AG09319 (cell line): Measurements from ENCODE around the gene DBI.

Experiments used
- DNase-seq: peaks from one replicate; pipeline ENCODE4 v3.0.0-alpha.2; 2010; ENCODE audit warnings: low read depth; ENCODE audit errors: extremely low read depth
- TF ChIP-seq, protein P1 (sequence below): IDR thresholded peaks from 2 replicates; pipeline ENCODE4 v1.5.1; 2011; ENCODE audit warnings: low read depth, mild to moderate bottlenecking, inconsistent platforms, low read length, moderate library complexity

Gene DBI

DNA sequence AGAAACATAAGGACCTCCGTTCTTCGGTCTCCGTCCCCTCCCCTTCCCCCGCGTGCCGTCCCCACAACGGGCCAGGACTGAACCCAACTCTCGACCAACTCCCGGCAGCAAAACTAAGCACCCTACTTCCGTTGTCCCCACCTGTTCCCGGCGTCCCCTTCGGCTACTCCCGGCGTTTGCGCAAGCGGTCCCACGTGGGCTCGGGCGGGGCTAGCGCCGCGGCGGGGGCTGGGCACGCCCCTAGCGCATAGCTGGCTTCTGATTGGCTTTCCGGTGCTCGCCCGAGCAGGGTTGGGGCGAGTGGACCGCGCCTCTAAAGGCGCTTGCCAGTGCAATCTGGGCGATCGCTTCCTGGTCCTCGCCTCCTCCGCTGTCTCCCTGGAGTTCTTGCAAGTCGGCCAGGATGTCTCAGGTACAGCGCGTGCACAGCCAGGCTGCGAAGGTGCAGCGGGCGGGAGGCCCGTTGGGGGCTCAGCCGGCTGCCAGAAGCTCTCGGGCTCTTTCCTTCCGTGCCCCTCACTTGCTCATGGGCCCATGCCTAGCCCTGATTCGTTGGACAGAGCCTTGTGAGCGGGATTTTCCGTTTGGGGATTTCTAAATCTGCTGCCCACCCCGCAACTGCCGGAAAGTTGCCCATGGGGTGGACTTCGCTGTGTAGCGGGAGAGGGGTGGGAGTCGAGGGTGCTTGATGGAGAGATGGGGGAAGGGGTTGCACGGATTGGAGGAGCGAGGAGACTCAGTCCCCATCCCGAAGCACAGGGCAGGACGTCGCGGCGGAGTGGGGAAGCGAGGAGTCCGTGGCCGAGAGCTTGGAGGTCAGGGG lies at the start of gene DBI, which contains the start of gene C2orf76:
Gene DBI, plus strand, starts transcription at position 329 of the 823 bp plus-strand sequence. Its CDS starts 75 bp downstream, at position 404.
Gene C2orf76, minus strand, starts transcription at position 186 of the 823 bp plus-strand sequence. CDS start 26,875 bp downstream, outside the sequence.
- DNase-seq, result peak; percentile 85
- TF ChIP-seq, protein P1, sequence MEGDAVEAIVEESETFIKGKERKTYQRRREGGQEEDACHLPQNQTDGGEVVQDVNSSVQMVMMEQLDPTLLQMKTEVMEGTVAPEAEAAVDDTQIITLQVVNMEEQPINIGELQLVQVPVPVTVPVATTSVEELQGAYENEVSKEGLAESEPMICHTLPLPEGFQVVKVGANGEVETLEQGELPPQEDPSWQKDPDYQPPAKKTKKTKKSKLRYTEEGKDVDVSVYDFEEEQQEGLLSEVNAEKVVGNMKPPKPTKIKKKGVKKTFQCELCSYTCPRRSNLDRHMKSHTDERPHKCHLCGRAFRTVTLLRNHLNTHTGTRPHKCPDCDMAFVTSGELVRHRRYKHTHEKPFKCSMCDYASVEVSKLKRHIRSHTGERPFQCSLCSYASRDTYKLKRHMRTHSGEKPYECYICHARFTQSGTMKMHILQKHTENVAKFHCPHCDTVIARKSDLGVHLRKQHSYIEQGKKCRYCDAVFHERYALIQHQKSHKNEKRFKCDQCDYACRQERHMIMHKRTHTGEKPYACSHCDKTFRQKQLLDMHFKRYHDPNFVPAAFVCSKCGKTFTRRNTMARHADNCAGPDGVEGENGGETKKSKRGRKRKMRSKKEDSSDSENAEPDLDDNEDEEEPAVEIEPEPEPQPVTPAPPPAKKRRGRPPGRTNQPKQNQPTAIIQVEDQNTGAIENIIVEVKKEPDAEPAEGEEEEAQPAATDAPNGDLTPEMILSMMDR, result no peak

DNA sequence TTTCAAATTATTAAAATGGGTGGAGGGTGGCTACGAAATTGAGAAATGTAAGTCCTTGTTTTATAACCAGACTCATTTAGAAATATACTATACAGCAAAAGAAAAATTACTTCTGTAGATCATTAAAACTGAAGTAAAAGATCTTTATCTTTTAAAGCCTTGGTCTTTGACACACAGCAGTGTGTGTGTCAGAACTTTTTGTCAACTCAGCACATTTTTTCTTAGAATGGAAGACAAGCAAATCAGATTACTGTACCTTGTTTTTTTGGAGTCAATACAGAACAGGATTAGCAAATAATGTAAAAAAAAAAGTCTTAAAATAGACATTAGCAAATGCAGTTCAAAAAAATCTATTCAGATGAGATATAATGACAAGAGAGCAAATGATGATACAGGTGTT lies 49.2 kb upstream of the DBI start:
- TF ChIP-seq, protein P1, result no peak
- DNase-seq, result no peak

DNA sequence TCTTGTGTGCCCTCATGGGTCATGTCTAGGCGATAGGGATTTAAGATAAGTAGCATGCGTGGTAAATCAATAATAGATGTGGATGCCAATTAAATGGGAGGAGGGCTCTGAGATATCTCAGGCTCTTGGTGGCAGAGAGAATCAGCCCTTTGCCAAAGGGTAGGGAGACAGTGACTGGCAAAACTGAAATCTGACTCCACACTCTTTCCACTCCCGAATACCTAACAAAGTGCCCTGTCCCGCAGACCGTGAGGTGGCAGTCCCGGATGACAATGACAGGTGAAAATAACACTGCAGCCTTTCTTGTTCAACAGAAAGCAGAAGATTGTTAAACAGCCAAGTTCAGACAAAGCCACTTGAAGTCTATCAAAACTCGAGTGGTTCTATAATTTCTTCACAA lies 47.2 kb upstream of the DBI start:
- TF ChIP-seq, protein P1, result no peak
- no peak for DNase-seq

DNA sequence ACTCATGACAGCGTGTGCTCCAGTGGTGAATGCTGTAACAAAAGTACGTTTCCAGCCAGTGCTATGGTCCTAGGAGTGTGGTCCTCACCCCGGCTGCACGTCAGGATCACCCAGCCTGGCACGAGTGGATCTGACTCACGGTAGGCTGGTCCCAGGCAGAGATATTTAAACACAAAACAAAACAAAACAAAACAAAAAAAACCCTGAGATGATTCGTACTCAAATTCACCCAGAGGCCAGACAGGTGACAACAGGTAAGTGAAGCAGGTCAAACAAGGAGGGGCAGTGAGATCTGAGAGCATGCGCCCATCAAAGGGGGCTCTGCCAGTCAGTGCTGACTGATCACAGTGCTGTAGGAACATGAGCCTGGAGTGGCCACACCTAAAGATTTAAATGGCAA lies 43.3 kb upstream of the DBI start:
- TF ChIP-seq, protein P1, result no peak
- no peak for DNase-seq

DNA sequence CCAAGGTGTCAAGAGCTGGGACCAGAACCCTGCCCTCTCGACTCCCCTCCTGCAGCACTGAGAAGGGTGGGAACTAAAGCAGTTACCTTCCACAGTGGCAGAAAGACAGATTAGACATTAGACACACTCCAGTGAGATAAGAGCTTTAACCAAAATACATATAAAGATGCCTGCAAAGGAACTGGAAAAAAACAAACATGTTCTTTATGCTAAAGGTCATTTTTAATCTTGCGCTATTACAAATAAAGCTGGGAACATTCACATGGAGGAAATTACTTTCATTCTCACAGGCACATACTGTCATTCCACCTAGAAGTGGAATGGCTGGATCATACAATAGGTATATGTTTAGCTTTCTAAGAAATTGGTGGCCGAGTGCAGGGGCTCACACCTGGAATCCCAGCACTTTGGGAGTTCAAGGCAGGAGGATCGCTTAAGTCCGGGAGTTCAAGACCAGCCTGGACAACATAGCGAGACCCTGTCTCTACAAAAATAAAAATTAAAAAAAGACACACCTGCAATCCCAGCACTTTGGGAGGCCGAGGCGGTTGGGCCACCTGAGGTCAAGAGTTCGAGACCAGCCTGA lies 42.0 kb upstream of the DBI start:
- DNase-seq, result no peak
- TF ChIP-seq, protein P1, result no peak

DNA sequence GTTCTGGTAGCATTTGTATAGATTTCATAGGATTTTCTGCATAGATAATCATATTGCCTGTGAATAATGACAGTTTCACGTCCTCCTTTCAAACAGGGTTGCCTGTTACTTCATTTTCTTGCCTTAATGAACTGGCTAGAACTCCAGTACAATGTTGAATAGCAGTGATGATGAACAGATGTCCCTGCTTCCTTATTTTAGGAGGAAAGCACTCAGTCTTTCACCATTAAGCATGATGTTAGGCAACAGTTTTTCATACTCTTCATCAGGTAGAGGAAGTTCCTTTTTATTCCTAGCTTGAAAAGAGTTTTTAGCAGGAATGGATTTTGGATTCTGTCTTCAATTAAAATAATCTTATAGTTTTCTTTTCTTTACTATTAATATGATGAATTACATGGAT lies 39.8 kb upstream of the DBI start:
- TF ChIP-seq, protein P1, result no peak

DNA sequence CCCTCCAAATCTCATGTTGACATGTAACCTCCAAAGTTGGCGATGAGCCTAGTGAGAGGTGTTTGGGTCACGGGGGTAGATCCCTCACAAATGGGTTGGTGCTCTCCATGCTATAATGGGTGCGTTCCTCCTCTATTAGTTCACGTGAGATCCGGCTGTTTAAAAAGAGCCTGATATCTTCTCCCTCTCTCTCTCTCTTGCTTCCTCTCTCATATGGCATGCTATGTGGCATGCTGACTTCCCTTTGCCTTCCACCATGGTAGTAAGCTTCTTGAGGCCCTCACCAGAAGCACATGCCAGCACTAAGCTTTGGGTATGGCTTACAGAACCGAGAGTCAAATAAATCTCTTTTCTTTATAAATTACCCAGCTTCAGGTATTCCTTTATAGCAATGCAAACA lies 39.3 kb upstream of the DBI start:
- TF ChIP-seq, protein P1, result no peak

More for the DNA sequence above, 39.8 kb upstream of the DBI start:
- no peak for DNase-seq

More for the DNA sequence above, 39.3 kb upstream of the DBI start:
- DNase-seq, result no peak
